Suprapubic skin (tissue), 4 donors: ENCODE measurements around the gene KSR2. TPM values are rescaled to one million over a fixed set of nuclear protein-coding genes. Genes with fewer than 3 reads are reported as not detected.

Experiments
- DNase-seq, 2 donors: peaks; one replicate each; pipeline ENCODE4 v3.0.0-alpha.2; 2019; ENCODE audit warnings: low spot score in 2 of 2
- H3K27ac ChIP-seq: fragments of 200-600 bp; sonication (generic); one replicate; pipeline ENCODE4 v1.5.1; 2019
- H3K27me3 ChIP-seq: fragments of 200-600 bp; sonication (generic); one replicate; pipeline ENCODE4 v1.5.1; 2019
- H3K36me3 ChIP-seq: fragments of 200-600 bp; sonication (generic); one replicate; pipeline ENCODE4 v1.5.1; 2019
- H3K4me1 ChIP-seq: fragments of 200-600 bp; sonication (generic); one replicate; pipeline ENCODE4 v1.5.1; 2019
- H3K4me3 ChIP-seq: fragments of 200-600 bp; sonication (generic); one replicate; pipeline ENCODE4 v1.5.1; 2019; ENCODE audit warnings: mild to moderate bottlenecking
- H3K9me3 ChIP-seq: fragments of 200-600 bp; sonication (generic); one replicate; pipeline ENCODE4 v1.5.1; 2019
- CTCF ChIP-seq, 2 donors: fragments of 200-600 bp in 1 of 2; fragments of 450-650 bp in 1 of 2; sonication (generic) in 1 of 2; IDR thresholded peaks; one replicate each; pipeline ENCODE4 v1.5.1; 2016 to 2019; ENCODE audit warnings: antibody characterized with exemption in 2 of 2, mild to moderate bottlenecking in 1 of 2, moderate library complexity in 1 of 2
- EP300 ChIP-seq: sonication (generic); formaldehyde crosslinking; IDR thresholded peaks from one replicate; pipeline ENCODE4 v1.6.1; 2017; ENCODE audit warnings: antibody characterized with exemption
- POLR2A ChIP-seq, 2 donors: fragments of 450-650 bp; IDR thresholded peaks; one replicate each; pipeline ENCODE4 v1.6.1; 2017; ENCODE audit warnings: antibody characterized with exemption in 2 of 2, mild to moderate bottlenecking in 2 of 2, moderate library complexity in 2 of 2
- POLR2AphosphoS5 ChIP-seq, 3 donors: sonication (generic); formaldehyde crosslinking; IDR thresholded peaks; one replicate each; pipeline ENCODE4 v1.6.1; 2017; ENCODE audit warnings: antibody characterized with exemption in 3 of 3
- WGBS: methylation state at CpG from one replicate; pipeline ENCODE4 v1.1.5; 2018; 5-methylcytosine and 5-hydroxymethylcytosine counted together
- total RNA-seq, 4 donors: library from RNA; depleted of rRNA; stranded (reverse); fragments of >200 nt; gene quantifications; one replicate each; pipeline ENCODE4 v1.1.0, GENCODE V29; 2016

The KSR2 gene
- total RNA-seq, 4 donors from 2014 or later: 0.24 to 0.39 (median 0.38) TPM; not detected in 1

- no peak overlapping the region for H3K4me3 ChIP-seq
- no peak for DNase-seq
- H3K9me3 ChIP-seq: no peaks in the 10 kb centered on the region
- H3K4me1 ChIP-seq: peaks cover 3% of the 10 kb centered on the region
- TF ChIP-seq POLR2A (IDR thresholded peaks at IDR 0.05) (no peak), EP300 (no peak), CTCF (IDR thresholded peaks at IDR 0.05) (no peak), POLR2AphosphoS5 (IDR thresholded peaks at IDR 0.05) (no peak)
- peaks cover 4% of the 10 kb centered on the region for H3K27me3 ChIP-seq
- no peak overlapping the region for H3K27ac ChIP-seq
- 81% methylated on average over 11 of the region's 11 CpGs for WGBS
- no peaks in the 10 kb centered on the region for H3K36me3 ChIP-seq
Observed at GRCh38 chr12:117437516-117438255, 531.1 kb downstream of the KSR2 start.

GRCh38 chr12:117433878-117434277 lies 534.9 kb downstream of the KSR2 start:
- no peak for DNase-seq
- TF ChIP-seq EP300 (no peak), POLR2A (IDR thresholded peaks at IDR 0.05) (no peak), CTCF (IDR thresholded peaks at IDR 0.05) (no peak), POLR2AphosphoS5 (IDR thresholded peaks at IDR 0.05) (no peak)
- Histone ChIP-seq H3K36me3 (no peaks in the 10 kb centered on the region), H3K27ac (no peak overlapping the region), H3K9me3 (no peaks in the 10 kb centered on the region), H3K27me3 (peaks cover 4% of the 10 kb centered on the region), H3K4me3 (no peak overlapping the region), H3K4me1 (no peaks in the 10 kb centered on the region)
- WGBS: 89% methylated on average over 3 of the region's 3 CpGs

GRCh38 chr12:117430246-117430645 lies 538.5 kb downstream of the KSR2 start:
- no peak for TF ChIP-seq POLR2AphosphoS5 (IDR thresholded peaks at IDR 0.05)
- no peak for TF ChIP-seq EP300
- no peak for TF ChIP-seq CTCF (IDR thresholded peaks at IDR 0.05)
- no peak for TF ChIP-seq POLR2A (IDR thresholded peaks at IDR 0.05)
- H3K4me3 ChIP-seq: no peak overlapping the region
- DNase-seq: no peak
- 74% methylated on average over 6 of the region's 6 CpGs for WGBS
- no peaks in the 10 kb centered on the region for H3K4me1 ChIP-seq
- no peaks in the 10 kb centered on the region for H3K9me3 ChIP-seq
- H3K27ac ChIP-seq: no peak overlapping the region
- no peaks in the 10 kb centered on the region for H3K36me3 ChIP-seq
- no peaks in the 10 kb centered on the region for H3K27me3 ChIP-seq

GRCh38 chr12:117427211-117427610 lies 541.6 kb downstream of the KSR2 start:
- TF ChIP-seq CTCF (IDR thresholded peaks at IDR 0.05): no peak
- TF ChIP-seq POLR2AphosphoS5 (IDR thresholded peaks at IDR 0.05): no peak
- no peak for TF ChIP-seq EP300
- no peak for TF ChIP-seq POLR2A (IDR thresholded peaks at IDR 0.05)
- no peak overlapping the region for H3K4me3 ChIP-seq
- no peaks in the 10 kb centered on the region for H3K36me3 ChIP-seq
- peaks cover 4% of the 10 kb centered on the region for H3K27me3 ChIP-seq
- no peaks in the 10 kb centered on the region for H3K4me1 ChIP-seq
- DNase-seq: no peak
- H3K27ac ChIP-seq: no peak overlapping the region
- WGBS: 66% methylated on average over 3 of the region's 3 CpGs
- H3K9me3 ChIP-seq: no peaks in the 10 kb centered on the region

- 83% methylated on average over 2 of the region's 2 CpGs for WGBS
- no peak for DNase-seq
Observed at GRCh38 chr12:117421987-117422386, 546.8 kb downstream of the KSR2 start.

More at GRCh38 chr12:117421987-117422386, 546.8 kb downstream of the KSR2 start:
- H3K4me3 ChIP-seq: no peak overlapping the region
- H3K4me1 ChIP-seq: no peaks in the 10 kb centered on the region
- H3K36me3 ChIP-seq: no peaks in the 10 kb centered on the region
- H3K27ac ChIP-seq: no peak overlapping the region
- H3K27me3 ChIP-seq: peaks cover 4% of the 10 kb centered on the region
- TF ChIP-seq EP300: no peak
- no peak for TF ChIP-seq POLR2AphosphoS5 (IDR thresholded peaks at IDR 0.05)
- TF ChIP-seq POLR2A (IDR thresholded peaks at IDR 0.05): no peak
- no peak for TF ChIP-seq CTCF (IDR thresholded peaks at IDR 0.05)
- H3K9me3 ChIP-seq: no peaks in the 10 kb centered on the region
